GM23338 (cell line): ENCODE results near the gene SFRP2. TPM values are rescaled to one million over a fixed set of nuclear protein-coding genes. Genes with fewer than 3 reads are reported as not detected.
A peak's percentile ranks its signal among the peaks of the same experiment; 100 is the strongest.

Source experiments
- ATAC-seq: fragments of 200-7000 bp; cut with Tn5 transposase; 3 replicates; pipeline ENCODE4 v1.9.1; 2020
- DNase-seq: peaks from one replicate; pipeline ENCODE4 v3.0.0-alpha.2; 2015; ENCODE audit warnings: low spot score
- H2AFZ ChIP-seq: fragments of 200-600 bp; sonication (generic); 2 replicates; pipeline ENCODE4 v1.8.0; 2016; ENCODE audit warnings: antibody characterized with exemption, mild to moderate bottlenecking, moderate library complexity
- H3F3A ChIP-seq: fragments of 200-600 bp; sonication (generic); replicated peaks from 2 replicates; pipeline ENCODE4 v1.8.0; 2017; ENCODE audit warnings: antibody characterized with exemption, mixed run types, low read depth
- H3K27ac ChIP-seq: fragments of 200-600 bp; sonication (generic); 2 replicates; pipeline ENCODE4 v1.6.1; 2016; ENCODE audit warnings: low read depth
- H3K27me3 ChIP-seq: fragments of 200-600 bp; sonication (generic); 2 replicates; pipeline ENCODE4 v1.8.0; 2016; ENCODE audit warnings: mild to moderate bottlenecking, mixed run types, moderate library complexity; ENCODE audit not compliant: insufficient read depth
- H3K36me3 ChIP-seq: fragments of 200-600 bp; sonication (generic); 2 replicates; pipeline ENCODE4 v1.8.0; 2016; ENCODE audit warnings: mild to moderate bottlenecking; ENCODE audit not compliant: insufficient read depth
- H3K4me1 ChIP-seq: fragments of 200-600 bp; sonication (generic); 2 replicates; pipeline ENCODE4 v1.8.0; 2016; ENCODE audit warnings: mild to moderate bottlenecking, moderate library complexity; ENCODE audit not compliant: insufficient read depth
- H3K4me2 ChIP-seq: fragments of 200-600 bp; sonication (generic); 2 replicates; pipeline ENCODE4 v1.7.1; 2017; ENCODE audit warnings: mixed run types
- H3K4me3 ChIP-seq: fragments of 200-600 bp; sonication (generic); 2 replicates; pipeline ENCODE4 v1.6.1; 2016; ENCODE audit warnings: mixed run types
- H3K79me2 ChIP-seq: fragments of 200-600 bp; sonication (generic); replicated peaks from 2 replicates; pipeline ENCODE4 v1.8.0; 2017; ENCODE audit warnings: mild to moderate bottlenecking; ENCODE audit not compliant: insufficient read depth
- H3K9me2 ChIP-seq: fragments of 200-600 bp; sonication (generic); 2 replicates; pipeline ENCODE4 v1.8.0; 2017; ENCODE audit not compliant: insufficient read depth
- H4K20me1 ChIP-seq: fragments of 200-600 bp; sonication (generic); replicated peaks from 2 replicates; pipeline ENCODE4 v1.8.0; 2017; ENCODE audit warnings: mild to moderate bottlenecking; ENCODE audit not compliant: insufficient read depth
- H3K27ac Mint-ChIP-seq: 2 replicates; pipeline ENCODE4 v1.8.0; 2020; ENCODE audit warnings: inconsistent platforms, mild to moderate bottlenecking, moderate library complexity, mixed read lengths
- H3K27me3 Mint-ChIP-seq: 3 replicates; pipeline ENCODE4 v1.8.0; 2022; ENCODE audit warnings: low read depth, mild to moderate bottlenecking, moderate library complexity, mixed read lengths, inconsistent platforms; ENCODE audit not compliant: insufficient read depth, poor library complexity
- H3K36me3 Mint-ChIP-seq: 3 replicates; pipeline ENCODE4 v1.8.0; 2021; ENCODE audit warnings: low read depth, mild to moderate bottlenecking, inconsistent platforms, moderate library complexity, mixed read lengths
- H3K4me1 Mint-ChIP-seq: 3 replicates; pipeline ENCODE4 v1.8.0; 2020; ENCODE audit warnings: mild to moderate bottlenecking, inconsistent platforms, mixed read lengths
- H3K4me3 Mint-ChIP-seq: 3 replicates; pipeline ENCODE4 v1.8.0; 2021; ENCODE audit warnings: moderate library complexity, mild to moderate bottlenecking, inconsistent platforms, mixed read lengths
- H3K9me3 Mint-ChIP-seq: 3 replicates; pipeline ENCODE4 v1.8.0; 2020; ENCODE audit warnings: moderate library complexity, mild to moderate bottlenecking, inconsistent platforms, mixed read lengths
- CTCF ChIP-seq, 2 experiments: fragments of 200-600 bp in 1 of 2; sonication (generic) in 1 of 2; conservative IDR thresholded peaks; 2 replicates each; pipeline versions ENCODE4 v1.5.1 to v1.6.1; 2016 to 2017; ENCODE audit warnings: antibody characterized with exemption in 2 of 2, low read depth in 2 of 2, mild to moderate bottlenecking in 2 of 2, moderate library complexity in 1 of 2
- ETS1 ChIP-seq: IDR thresholded peaks from 2 replicates; pipeline ENCODE4 v1.6.1; 2016; ENCODE audit warnings: antibody characterized with exemption
- EZH2 ChIP-seq: fragments of 200-600 bp; sonication (generic); IDR thresholded peaks from one replicate; pipeline ENCODE4 v1.8.0; 2017; ENCODE audit warnings: antibody characterized with exemption, mild to moderate bottlenecking, low read depth; ENCODE audit not compliant: unreplicated experiment
- EZH2phosphoT487 ChIP-seq: fragments of 200-600 bp; sonication (generic); IDR thresholded peaks from one replicate; pipeline ENCODE4 v1.8.1; 2018; ENCODE audit warnings: antibody characterized with exemption; ENCODE audit not compliant: unreplicated experiment
- JUNB ChIP-seq: IDR thresholded peaks from one replicate; pipeline ENCODE4 v1.6.1; 2016; ENCODE audit warnings: antibody characterized with exemption; ENCODE audit not compliant: unreplicated experiment
- POLR2AphosphoS5 ChIP-seq: IDR thresholded peaks from 2 replicates; pipeline ENCODE4 v1.6.1; 2016; ENCODE audit warnings: antibody characterized with exemption, low read depth
- polyA plus RNA-seq: library from polyadenylated mRNA; unstranded; fragments of >200 nt; fragmentation: Nextera tagmentation; extraction: Ambion mirVana; gene quantifications from 2 replicates; pipeline ENCODE4 v1.2.1, GENCODE V29; 2016
- total RNA-seq: library from RNA; depleted of rRNA; stranded (reverse); fragments of >200 nt; shearing (Covaris generic); gene quantifications from 2 replicates; pipeline ENCODE4 v1.2.3, GENCODE V29; 2014

The SFRP2 gene
- total and polyA plus RNA-seq, 2 experiments from 2014 or later: 219 to 286 TPM

GRCh38 chr4:153790962-153791551 lies 2.2 kb upstream of the SFRP2 start:
- Mint-ChIP-seq H3K27ac (peak overlapping the region; percentile 97), H3K4me3 (peak overlapping the region; percentile 99), H3K36me3 (peaks cover 24% of the 10 kb centered on the region), H3K9me3 (no peaks in the 10 kb centered on the region), H3K4me1 (peaks cover 37% of the 10 kb centered on the region), H3K27me3 (peaks cover 41% of the 10 kb centered on the region)
- Histone ChIP-seq H3K4me1 (peaks cover 23% of the 10 kb centered on the region), H3K9me2 (no peaks in the 10 kb centered on the region), H3K27me3 (peaks cover 8% of the 10 kb centered on the region), H2AFZ (no peak overlapping the region), H4K20me1 (peaks cover 18% of the 10 kb centered on the region), H3K79me2 (peaks cover 28% of the 10 kb centered on the region), H3K36me3 (no peaks in the 10 kb centered on the region; the same call in 1 of the 2 replicates), H3K4me3 (peak overlapping the region; percentile 89), H3F3A (peaks cover 16% of the 10 kb centered on the region; the same call in 1 of the 2 replicates), H3K27ac (peak overlapping the region; percentile 99), H3K4me2 (peak overlapping the region; percentile 79)
- ATAC-seq (peak; percentile 32), DNase-seq (peak; percentile 88)
- TF ChIP-seq EZH2phosphoT487 (no peak), POLR2AphosphoS5 (peak; percentile 41; the same call in 1 of the 2 replicates), CTCF (conservative IDR thresholded peaks at IDR 0.05; ENCODE audit: low read depth in 2 of 2) (peak; percentile 39 to 54)

- Mint-ChIP-seq H3K27ac (peak overlapping the region; percentile 100), H3K27me3 (peaks cover 41% of the 10 kb centered on the region), H3K9me3 (no peaks in the 10 kb centered on the region), H3K4me1 (peaks cover 41% of the 10 kb centered on the region), H3K4me3 (peak overlapping the region; percentile 99), H3K36me3 (peaks cover 30% of the 10 kb centered on the region)
- Histone ChIP-seq H3K27ac (peak overlapping the region; percentile 99), H3K36me3 (peaks cover 1% of the 10 kb centered on the region; the same call in 1 of the 2 replicates), H3K9me2 (no peaks in the 10 kb centered on the region), H3K27me3 (peaks cover 8% of the 10 kb centered on the region), H3K4me2 (peak overlapping the region; percentile 79), H3K79me2 (peaks cover 34% of the 10 kb centered on the region), H3F3A (peaks cover 16% of the 10 kb centered on the region; the same call in 1 of the 2 replicates), H3K4me3 (peak overlapping the region; percentile 89), H2AFZ (no peak overlapping the region), H4K20me1 (peaks cover 20% of the 10 kb centered on the region), H3K4me1 (peaks cover 26% of the 10 kb centered on the region)
- ATAC-seq (no peak), DNase-seq (no peak)
- TF ChIP-seq ETS1 (no peak), CTCF (conservative IDR thresholded peaks at IDR 0.05; ENCODE audit: low read depth in 2 of 2) (no peak), EZH2 (no peak), POLR2AphosphoS5 (no peak), JUNB (no peak), EZH2phosphoT487 (no peak)
Measured at GRCh38 chr4:153790500-153790865, 1.6 kb upstream of the SFRP2 start.
